A549 (cell line): ENCODE measurements around the gene TKFC.

Experiments
- BHLHE40 ChIP-seq: IDR thresholded peaks from 2 replicates; pipeline ENCODE4 v1.6.1; 2012; ENCODE audit warnings: low read depth, low read length, inconsistent platforms
- CHD4 ChIP-seq: fragments of 200-600 bp; sonication (generic); IDR thresholded peaks from 2 replicates; pipeline ENCODE4 v1.6.1; 2016; ENCODE audit warnings: antibody characterized with exemption, mild to moderate bottlenecking, borderline replicate concordance
- EHF ChIP-seq: fragments of 250-450 bp; sonication (Bioruptor Pico); IDR thresholded peaks from 2 replicates; pipeline ENCODE4 v1.5.0; 2020; ENCODE audit warnings: mild to moderate bottlenecking
- POLR2A ChIP-seq: IDR thresholded peaks from 2 replicates; pipeline ENCODE4 v1.6.1; 2012; ENCODE audit warnings: mild to moderate bottlenecking, low read length
- RARB ChIP-seq: fragments of 250-450 bp; sonication (Bioruptor Pico); IDR thresholded peaks from 2 replicates; pipeline ENCODE4 v1.8.0; 2021; ENCODE audit warnings: mild to moderate bottlenecking, moderate library complexity
- TF ChIP-seq, protein P1 (sequence below): fragments of >200 bp; sonication (Bioruptor Twin); formaldehyde crosslinking; IDR thresholded peaks from 3 replicates; pipeline ENCODE4 v1.5.1; 2016

DNA sequence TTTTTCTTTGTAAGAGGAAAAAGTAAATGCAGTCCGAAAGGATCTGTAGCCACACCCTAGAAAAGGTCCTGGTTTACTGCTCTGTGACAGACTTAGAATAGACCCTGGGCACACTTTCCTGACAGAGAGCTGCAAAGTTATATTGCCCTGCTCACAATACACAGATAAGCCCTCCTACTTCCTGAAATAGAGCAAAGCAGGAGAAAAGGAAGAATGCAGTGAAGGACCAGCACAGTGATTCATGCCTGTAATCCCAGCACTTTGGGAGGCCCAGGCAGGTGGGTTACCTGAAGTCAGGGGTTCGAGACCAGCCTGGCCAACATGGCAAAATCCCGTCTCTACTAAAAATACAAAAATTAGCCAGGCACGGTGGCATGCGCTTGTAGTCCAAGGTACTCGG, 26.5 kb downstream of the TKFC start:
- TF ChIP-seq, protein P1, sequence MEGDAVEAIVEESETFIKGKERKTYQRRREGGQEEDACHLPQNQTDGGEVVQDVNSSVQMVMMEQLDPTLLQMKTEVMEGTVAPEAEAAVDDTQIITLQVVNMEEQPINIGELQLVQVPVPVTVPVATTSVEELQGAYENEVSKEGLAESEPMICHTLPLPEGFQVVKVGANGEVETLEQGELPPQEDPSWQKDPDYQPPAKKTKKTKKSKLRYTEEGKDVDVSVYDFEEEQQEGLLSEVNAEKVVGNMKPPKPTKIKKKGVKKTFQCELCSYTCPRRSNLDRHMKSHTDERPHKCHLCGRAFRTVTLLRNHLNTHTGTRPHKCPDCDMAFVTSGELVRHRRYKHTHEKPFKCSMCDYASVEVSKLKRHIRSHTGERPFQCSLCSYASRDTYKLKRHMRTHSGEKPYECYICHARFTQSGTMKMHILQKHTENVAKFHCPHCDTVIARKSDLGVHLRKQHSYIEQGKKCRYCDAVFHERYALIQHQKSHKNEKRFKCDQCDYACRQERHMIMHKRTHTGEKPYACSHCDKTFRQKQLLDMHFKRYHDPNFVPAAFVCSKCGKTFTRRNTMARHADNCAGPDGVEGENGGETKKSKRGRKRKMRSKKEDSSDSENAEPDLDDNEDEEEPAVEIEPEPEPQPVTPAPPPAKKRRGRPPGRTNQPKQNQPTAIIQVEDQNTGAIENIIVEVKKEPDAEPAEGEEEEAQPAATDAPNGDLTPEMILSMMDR = no peak
- TF ChIP-seq RARB (CRISPR knock-in tag) (no peak), EHF (no peak), POLR2A (no peak), BHLHE40 (no peak), CHD4 (no peak)
